Fibroblast of skin of left quadriceps (primary cell): ENCODE measurements around the gene PHF1.
"Not testable (repeated sequence)": the region's sequence is repeated elsewhere in the genome, so short reads cannot be mapped to it uniquely, and the experiment has no call there.

ENCODE experiments used
- DNase-seq, 2 experiments: peaks; one replicate each; pipeline ENCODE4 v3.0.0-alpha.2; 2013; ENCODE audit warnings: low read depth in 2 of 2

Gene PHF1

GRCh38 chr6:33410711-33411631, at the start of gene PHF1:
PHF1 (plus strand) TSS chr6:33411014; CDS start chr6:33412264, 1,250 bp downstream.
- peak; percentile 62 to 68 for DNase-seq

GRCh38 chr6:33363486-33363885, 47.3 kb upstream of the PHF1 start:
- not testable (repeated sequence) for DNase-seq

GRCh38 chr6:33364475-33365205, 46.2 kb upstream of the PHF1 start:
- DNase-seq, result peak in 1 of 2 experiments; percentile 26

- not testable (repeated sequence) for DNase-seq
These were observed 45.4 kb upstream of the PHF1 start for GRCh38 chr6:33365206-33365971.

GRCh38 chr6:33367009-33367714, 43.7 kb upstream of the PHF1 start:
- DNase-seq, result no peak

- DNase-seq, result not testable (repeated sequence)
These were observed 43.1 kb upstream of the PHF1 start for GRCh38 chr6:33367715-33368025.

GRCh38 chr6:33371901-33372300, 38.9 kb upstream of the PHF1 start:
- DNase-seq, result not testable (repeated sequence)

- DNase-seq, result no peak
These were observed 38.2 kb upstream of the PHF1 start for GRCh38 chr6:33372526-33373123.

- no peak for DNase-seq
These were observed 36.6 kb upstream of the PHF1 start for GRCh38 chr6:33373960-33374910.

- peak; percentile 79 to 80 for DNase-seq
These were observed 35.6 kb upstream of the PHF1 start for GRCh38 chr6:33375143-33375671.

- no peak for DNase-seq
These were observed 33.6 kb upstream of the PHF1 start for GRCh38 chr6:33377171-33377570.

- DNase-seq, result not testable (repeated sequence)
These were observed 31.6 kb upstream of the PHF1 start for GRCh38 chr6:33379184-33379583.

GRCh38 chr6:33380272-33380981, 30.4 kb upstream of the PHF1 start:
- no peak for DNase-seq

GRCh38 chr6:33383427-33384185, 27.2 kb upstream of the PHF1 start:
- no peak for DNase-seq

- DNase-seq, result peak; percentile 52 to 53
These were observed 26.2 kb upstream of the PHF1 start for GRCh38 chr6:33384581-33385020.

GRCh38 chr6:33390173-33390572, 20.6 kb upstream of the PHF1 start:
- DNase-seq, result no peak

GRCh38 chr6:33390767-33391277, 20.0 kb upstream of the PHF1 start:
- no peak for DNase-seq
